HepG2 (cell line): Measurements from ENCODE around the gene SLC66A3. TPM values are rescaled to one million over a fixed set of nuclear protein-coding genes. Genes with fewer than 3 reads are reported as not detected.

Source experiments
- AHR ChIP-seq: IDR thresholded peaks from 2 replicates; pipeline ENCODE4 v1.6.1; 2018; ENCODE audit warnings: missing genetic modification reagents, missing compliant biosample characterization
- ARID2 ChIP-seq: sonication (generic); formaldehyde crosslinking; IDR thresholded peaks from 2 replicates; pipeline ENCODE4 v1.8.1; 2022; ENCODE audit warnings: mild to moderate bottlenecking, missing genetic modification reagents, borderline replicate concordance
- ATF3 ChIP-seq: sonication (generic); formaldehyde crosslinking; IDR thresholded peaks from 2 replicates; pipeline ENCODE4 v1.4.0; 2020; ENCODE audit warnings: missing genetic modification reagents
- DMAP1 ChIP-seq: IDR thresholded peaks from 2 replicates; pipeline ENCODE4 v1.6.1; 2016
- EEA1 ChIP-seq: sonication (generic); formaldehyde crosslinking; IDR thresholded peaks from 2 replicates; pipeline ENCODE4 v1.5.1; 2020; ENCODE audit warnings: mild to moderate bottlenecking, missing genetic modification reagents, borderline replicate concordance
- GRHL1 ChIP-seq: sonication (generic); formaldehyde crosslinking; conservative IDR thresholded peaks from 2 replicates; pipeline ENCODE4 v1.8.0; 2022; ENCODE audit warnings: missing genetic modification reagents
- HMG20A ChIP-seq: IDR thresholded peaks from 2 replicates; pipeline ENCODE4 v1.6.1; 2016; ENCODE audit warnings: borderline replicate concordance
- HNRNPK ChIP-seq: fragments of 200-400 bp; formaldehyde crosslinking; IDR thresholded peaks from 2 replicates; pipeline ENCODE4 v1.6.1; 2018; ENCODE audit warnings: low read length, low read depth, moderate library complexity, mild to moderate bottlenecking; ENCODE audit not compliant: poor library complexity, severe bottlenecking
- MAF1 ChIP-seq: sonication (generic); formaldehyde crosslinking; IDR thresholded peaks from 2 replicates; pipeline ENCODE4 v1.5.0; 2020; ENCODE audit warnings: missing genetic modification reagents, borderline replicate concordance
- MBD4 ChIP-seq: IDR thresholded peaks from 2 replicates; pipeline ENCODE4 v1.6.1; 2012; ENCODE audit warnings: low read length, inconsistent platforms, borderline replicate concordance
- MBNL3 ChIP-seq: fragments of 250-450 bp; sonication (Bioruptor Pico); conservative IDR thresholded peaks from 2 replicates; pipeline ENCODE4 v1.8.0; 2022; ENCODE audit warnings: mild to moderate bottlenecking, inconsistent platforms
- MED1 ChIP-seq: sonication (generic); formaldehyde crosslinking; IDR thresholded peaks from 2 replicates; pipeline ENCODE4 v1.4.0; 2020; ENCODE audit warnings: missing genetic modification reagents
- RORA ChIP-seq: sonication (generic); formaldehyde crosslinking; IDR thresholded peaks from 2 replicates; pipeline ENCODE4 v1.5.0; 2020; ENCODE audit warnings: mild to moderate bottlenecking, missing genetic modification reagents, moderate library complexity
- SNAPC5 ChIP-seq: sonication (generic); formaldehyde crosslinking; IDR thresholded peaks from 2 replicates; pipeline ENCODE4 v1.8.1; 2023; ENCODE audit warnings: mild to moderate bottlenecking, missing genetic modification reagents, borderline replicate concordance
- TEAD2 ChIP-seq: sonication (generic); formaldehyde crosslinking; IDR thresholded peaks from 2 replicates; pipeline ENCODE4 v1.9.0; 2021; ENCODE audit warnings: missing genetic modification reagents
- TRAFD1 ChIP-seq: sonication (generic); formaldehyde crosslinking; IDR thresholded peaks from 2 replicates; pipeline ENCODE4 v1.5.1; 2020; ENCODE audit warnings: missing genetic modification reagents, mild to moderate bottlenecking, borderline replicate concordance
- YEATS4 ChIP-seq: sonication (generic); formaldehyde crosslinking; IDR thresholded peaks from 2 replicates; pipeline ENCODE4 v1.4.0; 2020; ENCODE audit warnings: missing genetic modification reagents, borderline replicate concordance
- ZBTB20 ChIP-seq: sonication (generic); formaldehyde crosslinking; IDR thresholded peaks from 2 replicates; pipeline ENCODE4 v1.8.1; 2023; ENCODE audit warnings: missing genetic modification reagents, low read depth, mild to moderate bottlenecking, borderline replicate concordance
- ZNF382 ChIP-seq: sonication (generic); formaldehyde crosslinking; IDR thresholded peaks from 2 replicates; pipeline ENCODE4 v1.5.0; 2020; ENCODE audit warnings: missing genetic modification reagents, mild to moderate bottlenecking, borderline replicate concordance
- ZNF607 ChIP-seq: sonication (generic); formaldehyde crosslinking; IDR thresholded peaks from 2 replicates; pipeline ENCODE4 v1.5.1; 2020; ENCODE audit warnings: missing genetic modification reagents, mild to moderate bottlenecking, borderline replicate concordance
- ZNF674 ChIP-seq: sonication (generic); formaldehyde crosslinking; IDR thresholded peaks from 2 replicates; pipeline ENCODE4 v1.5.0; 2020; ENCODE audit warnings: low read depth, mild to moderate bottlenecking, missing genetic modification reagents
- ZNF800 ChIP-seq: sonication (generic); formaldehyde crosslinking; IDR thresholded peaks from 2 replicates; pipeline ENCODE4 v1.4.0; 2020; ENCODE audit warnings: missing genetic modification reagents
- polyA plus RNA-seq, 8 experiments: library from polyadenylated mRNA; depleted of rRNA in 3 of 8; stranded (reverse) in 7 of 8; unstranded in 1 of 8; fragments of >200 nt; fragmentation: Illumina TruSeq in 4 of 8; extraction: Trizol in 4 of 8; gene quantifications; 2 replicates each; pipeline versions ENCODE4 v1.2.1 to v1.2.3, GENCODE V29; 2011 to 2016; ENCODE audit warnings: low read depth in 4 of 8, missing spikeins in 1 of 8, mixed read lengths in 1 of 8; ENCODE audit not compliant: insufficient read depth in 1 of 8
- total RNA-seq, 5 experiments: library from RNA; depleted of rRNA; stranded (reverse); fragments of >200 nt; fragmentation: Illumina TruSeq; extraction: Trizol; gene quantifications; 2 replicates each; pipeline ENCODE4 v1.2.3, GENCODE V29; 2016; ENCODE audit warnings: low read depth in 1 of 5
- TF ChIP-seq, protein P1 (sequence below): sonication (generic); formaldehyde crosslinking; IDR thresholded peaks from 2 replicates; pipeline ENCODE4 v1.5.0; 2020; ENCODE audit warnings: mild to moderate bottlenecking, low read depth, missing genetic modification reagents, borderline replicate concordance

SLC66A3 gene
- total and polyA plus RNA-seq, 2 of the 13 experiments (the other 11 are each of a cell fraction or from before 2014, with no cell fraction given) = 2.2 to 3.7 TPM

GRCh38 chr2:11129598-11130449 is 25.4 kb upstream of the SLC66A3 start (continued):
- TF ChIP-seq ARID2 (CRISPR knock-in tag) (no peak), YEATS4 (peak; percentile 85), ZNF800 (CRISPR knock-in tag) (peak; percentile 94), SNAPC5 (no peak), MAF1 (CRISPR knock-in tag) (peak; percentile 81; the same call in 1 of the 2 replicates), MED1 (peak; percentile 55; the same call in 1 of the 2 replicates), GRHL1 (CRISPR knock-in tag) (no peak), HMG20A (CRISPR knock-in tag) (no peak), ZNF382 (CRISPR knock-in tag) (no peak), ZNF607 (CRISPR knock-in tag) (peak; percentile 67), MBD4 (no peak), HNRNPK (peak; percentile 73), DMAP1 (peak; percentile 43; the same call in 1 of the 2 replicates), TEAD2 (CRISPR knock-in tag) (no peak), ZNF674 (CRISPR knock-in tag) (no peak), EEA1 (peak; percentile 92; the same call in 1 of the 2 replicates), ZBTB20 (CRISPR knock-in tag) (no peak; the same call in 1 of the 2 replicates), RORA (CRISPR knock-in tag) (no peak), MBNL3 (CRISPR knock-in tag) (no peak), ATF3 (0 out of 2 replicates have a peak, but pooled peaks have one; percentile 22), AHR (CRISPR knock-in tag) (0 out of 2 replicates have a peak, but pooled peaks have one; percentile 78), TRAFD1 (CRISPR knock-in tag) (no peak)
- TF ChIP-seq, protein P1, sequence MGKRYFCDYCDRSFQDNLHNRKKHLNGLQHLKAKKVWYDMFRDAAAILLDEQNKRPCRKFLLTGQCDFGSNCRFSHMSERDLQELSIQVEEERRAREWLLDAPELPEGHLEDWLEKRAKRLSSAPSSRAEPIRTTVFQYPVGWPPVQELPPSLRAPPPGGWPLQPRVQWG (CRISPR knock-in tag) = no peak
